NCI-H1694 treated with DMSO at 0.1 percent for 48 hours (cell line): ENCODE measurements around the gene SYNCRIP.
"Not testable (repeated sequence)": the region's sequence is repeated elsewhere in the genome, so short reads cannot be mapped to it uniquely, and the experiment has no call there.

Source experiments
- DNase-seq: peaks from one replicate; lab custom pipeline; 2025; lab: John Stamatoyannopoulos, UW

Gene SYNCRIP

DNA sequence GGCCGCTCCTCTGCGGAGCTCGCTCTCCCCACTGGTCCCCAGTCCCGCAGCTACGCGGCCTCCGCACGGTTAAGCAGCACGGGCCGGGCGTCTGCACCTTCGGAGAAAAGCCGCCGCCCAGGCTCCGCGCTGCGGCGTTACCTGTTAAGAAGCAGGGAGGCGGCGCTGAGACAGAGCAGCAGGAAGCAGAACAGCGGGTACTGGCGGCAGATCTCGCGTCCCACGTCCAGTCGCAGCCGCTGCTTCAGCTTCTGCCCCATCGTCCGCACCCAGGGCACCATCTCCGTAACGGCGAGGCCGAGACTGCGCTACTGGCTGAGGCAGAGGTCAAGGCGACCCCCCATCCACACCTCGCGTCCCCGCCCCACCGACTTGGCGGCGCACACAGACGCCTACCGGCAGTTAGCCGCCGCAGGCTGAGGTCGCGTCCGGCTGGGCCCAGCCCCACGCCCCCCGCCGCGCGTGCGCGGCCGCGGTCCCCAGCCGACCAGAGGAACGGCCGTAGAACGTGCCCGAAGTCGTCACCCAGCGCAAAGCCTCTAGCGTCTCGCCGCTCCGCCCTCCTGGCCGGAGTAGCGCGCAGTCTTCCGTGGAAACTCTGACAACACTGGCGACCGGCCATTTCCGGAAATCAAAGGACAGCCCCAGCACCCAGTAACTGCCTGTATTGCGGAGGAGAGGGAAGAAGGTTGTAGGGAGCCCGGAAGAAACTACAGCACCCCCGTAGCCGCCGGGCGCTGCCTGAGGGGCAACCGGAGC lies 49.1 kb downstream of the SYNCRIP start, which contains the start of gene SNX14:
Gene SNX14, minus strand, starts transcription at position 421 of the 759 bp plus-strand sequence. Its CDS starts 140 bp downstream, at position 281.
- DNase-seq = peak; percentile 41

DNA sequence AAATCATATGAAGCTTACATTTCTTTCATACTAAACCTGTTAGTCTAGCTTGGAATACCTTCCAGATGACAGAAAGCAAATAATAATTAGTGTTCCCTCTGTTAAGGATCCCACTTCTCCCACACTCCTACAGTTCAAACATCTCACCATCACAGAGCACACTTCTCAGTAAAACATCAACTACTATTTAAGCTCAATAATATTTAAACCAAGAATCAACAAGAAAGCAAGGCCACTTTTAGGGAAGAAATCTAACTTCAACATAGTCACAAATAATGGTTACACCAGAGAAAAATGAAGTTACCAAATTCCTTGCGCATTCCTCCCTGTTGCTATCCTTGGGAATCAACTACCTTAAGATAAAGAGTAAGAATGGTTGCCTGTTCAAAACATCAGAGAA lies 50.7 kb downstream of the SYNCRIP start:
- DNase-seq = no peak

DNA sequence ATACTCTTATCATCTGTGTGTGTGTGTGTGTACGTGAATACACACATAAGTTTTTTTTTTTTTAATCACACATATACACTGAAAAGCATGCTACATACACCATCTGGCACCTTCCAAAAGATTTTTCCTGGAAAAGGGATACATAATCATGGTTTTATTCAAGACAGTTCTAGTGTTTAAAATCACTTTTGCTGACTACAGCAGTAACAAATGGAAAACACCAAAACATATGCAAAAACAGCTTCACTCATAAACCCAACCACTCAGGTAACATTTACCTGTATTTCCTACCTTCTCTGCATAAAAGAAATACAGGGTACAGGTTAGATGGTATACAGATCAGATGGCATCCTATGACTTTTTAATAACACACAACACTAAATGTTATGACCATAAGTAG lies 51.5 kb downstream of the SYNCRIP start:
- DNase-seq = no peak

DNA sequence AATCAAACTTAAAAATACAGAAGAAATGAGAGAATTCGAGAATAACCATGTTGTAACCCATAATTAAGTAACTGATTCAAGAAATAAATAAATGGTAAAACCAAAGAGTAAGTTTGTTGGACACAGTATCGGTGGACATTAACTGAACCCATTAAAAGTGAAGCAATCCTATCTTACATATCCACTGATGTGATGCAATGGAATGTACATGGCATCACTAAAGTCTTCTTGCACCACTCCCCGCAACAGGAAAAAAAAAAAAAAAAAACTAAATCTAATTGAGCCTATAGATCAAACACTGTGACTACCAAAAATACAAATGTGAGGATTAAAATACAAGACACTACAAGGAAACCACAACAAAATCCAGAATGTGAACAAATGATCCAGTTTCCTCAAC lies 56.9 kb downstream of the SYNCRIP start:
- no peak for DNase-seq

DNA sequence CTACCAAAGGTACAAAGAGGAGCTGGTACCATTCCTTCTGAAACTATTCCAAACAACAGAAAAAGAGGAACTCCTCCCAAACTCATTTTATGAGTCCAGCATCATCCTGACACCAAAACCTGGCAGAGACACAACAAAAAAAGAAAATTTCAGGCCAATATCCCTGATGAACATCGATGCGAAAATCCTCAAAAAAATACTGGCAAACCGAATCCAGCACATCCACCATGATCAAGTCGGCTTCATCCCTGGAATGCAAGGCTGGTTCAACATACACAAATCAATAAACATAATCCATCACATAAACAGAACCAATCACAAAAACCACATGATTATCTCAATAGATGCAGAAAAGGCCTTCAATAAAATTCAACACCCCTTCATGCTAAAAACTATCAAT lies 59.9 kb downstream of the SYNCRIP start:
- DNase-seq = not testable (repeated sequence)

DNA sequence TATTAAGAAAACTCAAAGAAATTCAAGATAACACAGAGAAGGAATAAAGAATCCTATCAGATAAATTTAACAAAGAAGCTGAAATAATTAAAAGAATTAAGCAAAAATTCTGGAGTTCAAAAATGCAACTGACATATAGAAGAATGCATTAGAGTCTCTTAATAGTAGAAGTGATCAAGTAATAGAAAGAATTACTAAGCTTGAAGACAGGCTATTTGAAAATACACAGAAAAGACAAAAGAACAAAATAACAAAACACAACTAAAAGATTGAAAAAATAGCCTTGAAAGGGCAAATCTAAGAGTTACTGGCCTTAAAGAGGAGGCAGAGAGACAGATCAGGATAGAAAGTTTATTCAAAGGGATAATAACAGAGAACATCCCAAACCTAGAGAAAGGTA lies 61.1 kb downstream of the SYNCRIP start:
- DNase-seq = no peak

DNA sequence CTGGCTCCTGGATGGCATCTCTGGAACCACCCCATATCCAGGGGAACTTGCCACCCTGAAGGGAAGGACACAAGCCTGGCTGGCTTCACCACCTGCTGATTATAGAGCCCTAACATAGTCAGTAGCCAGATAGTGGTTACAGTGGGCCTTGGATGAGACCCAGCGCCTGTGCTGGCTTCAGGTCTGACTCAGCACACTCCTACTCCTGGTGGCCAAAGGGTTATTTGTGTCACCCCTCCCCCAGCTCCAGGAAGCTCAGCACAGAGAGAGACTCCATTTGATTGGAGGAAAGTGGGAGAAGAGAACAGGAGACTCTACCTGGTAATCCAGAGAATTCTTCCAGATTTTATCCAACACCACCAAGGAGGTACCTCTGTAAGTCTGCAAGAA lies 61.8 kb downstream of the SYNCRIP start:
- DNase-seq = no peak

DNA sequence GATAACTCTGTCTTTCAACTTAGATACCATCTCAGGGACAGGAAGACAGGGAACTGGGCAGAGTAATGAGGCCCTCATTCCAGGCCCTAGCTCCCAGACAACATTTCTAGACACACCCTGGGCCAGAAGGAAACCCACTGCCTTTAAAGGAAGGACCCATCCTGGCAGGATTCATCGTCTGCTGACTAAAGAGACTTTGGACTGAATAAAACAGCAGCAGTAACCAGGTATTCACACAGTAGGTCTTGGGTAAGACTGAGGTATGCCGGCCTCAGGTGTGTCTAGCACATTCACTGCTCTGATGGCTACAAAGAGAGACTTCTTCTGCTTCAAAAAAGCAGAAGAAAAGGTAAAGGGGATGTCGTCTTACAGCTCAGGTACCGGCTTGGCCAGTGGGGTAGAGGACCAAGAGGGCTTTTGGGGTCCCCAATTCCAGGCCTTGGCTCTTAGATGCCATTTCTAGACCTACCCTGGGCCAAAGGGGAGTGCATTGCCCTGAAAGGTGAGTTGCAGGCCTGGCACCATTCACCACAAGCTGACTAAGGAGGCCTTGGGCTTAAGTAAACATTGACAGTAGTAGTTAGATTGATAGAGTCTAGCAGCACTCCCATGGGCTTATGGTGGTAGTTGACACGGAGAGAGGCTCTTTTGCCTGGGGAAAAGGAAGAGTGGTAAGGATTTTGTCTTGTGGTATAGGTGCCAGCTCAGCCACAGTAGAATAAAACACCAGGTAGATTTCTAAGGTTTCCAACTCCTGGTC lies 62.4 kb downstream of the SYNCRIP start:
- no peak for DNase-seq

DNA sequence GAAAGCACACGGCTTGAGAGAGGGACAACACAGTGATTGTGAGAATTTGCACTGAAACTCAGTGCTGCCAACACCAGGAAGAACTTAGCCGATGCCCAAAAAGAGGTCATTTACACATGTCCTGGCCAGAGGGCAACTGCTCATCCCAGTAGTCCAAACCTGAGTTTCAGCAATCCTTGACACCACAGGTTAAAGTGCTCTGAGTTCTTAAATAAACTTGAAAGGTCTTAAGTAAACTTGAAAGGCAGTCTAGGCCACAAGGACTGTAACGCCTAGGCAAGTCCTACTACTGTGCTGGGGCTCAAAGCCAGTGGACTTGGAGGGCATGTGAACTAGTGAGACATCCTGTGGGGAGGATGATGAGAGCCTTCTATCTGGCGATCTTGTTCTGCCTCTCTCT lies 63.1 kb downstream of the SYNCRIP start:
- no peak for DNase-seq

DNA sequence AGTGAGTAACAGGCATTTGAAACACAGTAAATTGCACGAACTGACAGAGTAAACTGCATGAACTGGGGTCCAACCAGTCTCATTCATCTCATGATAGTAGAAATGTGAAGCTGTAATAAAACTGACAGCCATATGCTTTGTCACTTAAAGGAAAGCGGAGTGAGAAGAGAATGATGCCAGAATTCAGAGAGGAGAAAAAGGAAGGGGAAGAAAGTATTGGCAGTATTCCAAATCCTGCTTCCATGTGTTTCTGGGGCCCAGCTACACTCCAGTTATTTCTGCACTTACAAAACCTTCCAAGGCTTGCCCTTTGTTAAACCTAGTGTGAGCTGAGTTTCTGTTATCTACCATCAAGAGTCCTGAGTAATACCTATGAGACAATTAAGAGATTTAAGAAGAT lies 66.2 kb downstream of the SYNCRIP start:
- DNase-seq = no peak

DNA sequence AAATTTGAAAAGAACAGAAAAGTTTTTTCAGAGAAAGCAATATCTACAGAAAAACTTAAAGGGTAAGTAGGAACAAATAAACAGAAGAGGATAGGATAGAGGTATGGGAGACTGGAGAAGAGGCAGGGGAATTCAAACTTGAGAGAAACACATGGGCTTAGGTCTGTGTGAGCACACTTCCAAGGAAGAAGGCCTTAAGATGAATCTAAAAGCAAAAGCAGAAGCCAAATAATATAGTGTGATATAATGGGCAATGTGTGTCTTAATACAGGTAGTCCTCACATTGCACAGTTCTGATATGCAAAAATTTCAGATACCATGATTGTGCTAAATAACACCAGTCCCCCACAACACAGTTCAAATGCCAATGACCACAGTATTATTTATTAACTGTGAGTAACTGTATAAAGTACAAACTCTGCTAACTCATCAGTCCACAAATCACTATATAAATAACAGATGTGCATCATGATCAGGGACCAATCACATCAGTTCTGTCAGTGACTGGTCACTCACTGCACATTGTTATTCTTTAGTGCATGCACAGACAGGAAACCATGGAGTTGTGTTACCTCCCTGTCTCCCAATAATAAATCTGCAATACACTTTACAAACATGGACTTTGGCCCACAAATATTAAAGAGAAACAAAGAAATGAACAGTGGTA lies 67.6 kb downstream of the SYNCRIP start:
- DNase-seq = no peak

DNA sequence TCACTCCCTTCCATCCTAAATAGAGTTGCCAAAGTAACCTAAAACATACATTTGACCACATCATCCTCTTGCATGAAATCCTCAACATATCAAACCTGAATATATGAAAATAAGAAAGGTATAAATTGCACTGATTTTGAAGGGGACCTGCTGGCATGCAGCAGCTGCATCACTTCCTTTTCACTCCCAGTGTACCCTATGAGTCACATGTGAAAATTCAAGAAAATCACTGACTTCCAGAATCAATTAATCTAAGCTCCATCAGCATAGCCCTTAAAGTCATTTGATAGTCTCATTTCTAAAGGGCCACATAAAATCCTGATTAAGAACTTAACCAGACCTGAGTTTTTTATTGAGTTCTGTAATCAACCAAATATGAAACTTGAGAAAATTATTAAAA lies 73.4 kb downstream of the SYNCRIP start:
- DNase-seq = no peak

DNA sequence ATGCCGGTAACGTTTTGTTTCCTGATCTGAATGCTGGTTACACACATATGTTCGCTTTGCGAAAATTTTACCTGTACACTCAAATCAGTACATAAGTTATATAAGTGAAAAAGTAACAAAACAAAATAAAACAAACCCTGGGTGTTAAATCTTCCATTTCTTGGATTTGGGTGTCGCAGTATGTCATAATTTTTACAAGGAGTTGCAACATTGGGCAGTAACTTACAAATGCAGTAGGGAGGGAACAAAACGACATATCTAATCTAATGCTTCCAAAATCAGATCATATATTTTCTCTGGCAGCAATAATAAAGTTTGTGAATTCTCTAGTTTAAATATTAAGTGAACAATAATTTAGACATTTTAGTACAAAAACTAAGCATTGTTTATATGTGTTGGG lies 74.3 kb downstream of the SYNCRIP start:
- no peak for DNase-seq

DNA sequence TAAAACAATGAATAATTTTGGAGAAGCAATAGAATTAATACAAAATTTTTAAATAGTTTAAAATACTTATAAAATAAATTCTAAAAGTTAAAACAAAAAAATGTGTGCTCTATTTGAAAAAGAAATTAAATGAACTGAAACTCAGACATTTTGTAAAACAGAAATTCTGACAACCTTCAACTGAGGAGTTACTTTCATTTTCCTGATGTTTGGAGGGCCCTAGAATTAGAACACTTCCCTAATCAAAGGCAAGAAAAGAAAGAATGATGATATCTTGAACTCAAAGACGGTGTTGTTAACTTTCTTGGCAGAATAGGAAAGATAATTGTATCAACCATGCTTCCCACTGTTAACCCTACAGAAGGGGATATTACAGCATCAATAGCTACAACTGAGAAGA lies 77.0 kb downstream of the SYNCRIP start:
- no peak for DNase-seq

DNA sequence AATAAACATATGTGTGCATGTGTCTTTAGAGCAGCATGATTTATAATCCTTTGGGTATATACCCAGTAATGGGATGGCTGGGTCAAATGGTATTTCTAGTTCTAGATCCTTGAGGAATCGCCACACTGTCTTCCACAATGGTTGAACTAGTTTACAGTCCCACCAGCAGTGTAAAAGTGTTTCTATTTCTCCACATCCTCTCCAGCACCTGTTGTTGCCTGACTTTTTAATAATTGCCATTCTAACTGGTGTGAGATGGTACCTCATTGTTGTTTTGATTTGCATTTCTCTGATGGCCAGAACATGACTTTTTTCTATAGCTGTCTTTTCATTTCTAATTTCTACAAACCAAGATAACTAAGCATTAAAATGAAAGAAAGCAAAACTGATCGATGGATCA lies 78.5 kb downstream of the SYNCRIP start:
- DNase-seq = not testable (repeated sequence)
